Spleen (tissue), 7 donors: Measurements from ENCODE around the gene DEPDC4.
"Not testable (repeated sequence)": the region's sequence is repeated elsewhere in the genome, so short reads cannot be mapped to it uniquely, and the experiment has no call there.

Source experiments
- CTCF ChIP-seq, 11 experiments: fragments of 200-600 bp in 7 of 11; fragments of 450-650 bp in 4 of 11; sonication (generic) in 4 of 11; IDR thresholded peaks in 8 of 11; conservative IDR thresholded peaks in 3 of 11; 1 replicate in 7 of 11; 2 replicates in 4 of 11; pipeline versions ENCODE4 v1.4.0 to v1.8.0; 2016 to 2021; ENCODE audit warnings: antibody characterized with exemption in 11 of 11, inconsistent platforms in 4 of 11, mild to moderate bottlenecking in 1 of 11
- POLR2A ChIP-seq, 3 donors: fragments of 450-650 bp; IDR thresholded peaks; one replicate each; pipeline ENCODE4 v1.5.1; 2017; ENCODE audit warnings: antibody characterized with exemption in 3 of 3, mild to moderate bottlenecking in 1 of 3
- POLR2AphosphoS5 ChIP-seq, 3 donors: sonication (generic); formaldehyde crosslinking; IDR thresholded peaks; one replicate each; pipeline ENCODE4 v1.5.1; 2017; ENCODE audit warnings: antibody characterized with exemption in 3 of 3
- donor health status: DM: no; HTN: no; CAD: no; lungs with moderate emphysema.
- donor health status: DM: no; HTN: no; CAD: no.
- donor health status: DM: no; HTN: no; CAD: no.

- TF ChIP-seq POLR2AphosphoS5 (IDR thresholded peaks at IDR 0.05); CTCF (IDR thresholded peaks at IDR 0.05 in 8 of 11, conservative IDR thresholded peaks at IDR 0.05 in 3 of 11); POLR2A (IDR thresholded peaks at IDR 0.05): not testable (repeated sequence)
Measured at GRCh38 chr12:100265107-100265506, 1.8 kb downstream of the DEPDC4 start.
